Jurkat, Clone E6-1 (cell line): ENCODE data around the gene NT5M.
"Not testable (repeated sequence)": the region's sequence is repeated elsewhere in the genome, so short reads cannot be mapped to it uniquely, and the experiment has no call there.

Source experiments
- DNase-seq: peaks from one replicate; pipeline ENCODE4 v3.0.0-alpha.2; 2011; ENCODE audit warnings: low read depth, low spot score
- H3K4me3 ChIP-seq: 2 replicates; pipeline ENCODE4 v1.5.1; 2011; ENCODE audit warnings: mild to moderate bottlenecking, low read length, control low read depth, moderate library complexity

Gene NT5M

DNA sequence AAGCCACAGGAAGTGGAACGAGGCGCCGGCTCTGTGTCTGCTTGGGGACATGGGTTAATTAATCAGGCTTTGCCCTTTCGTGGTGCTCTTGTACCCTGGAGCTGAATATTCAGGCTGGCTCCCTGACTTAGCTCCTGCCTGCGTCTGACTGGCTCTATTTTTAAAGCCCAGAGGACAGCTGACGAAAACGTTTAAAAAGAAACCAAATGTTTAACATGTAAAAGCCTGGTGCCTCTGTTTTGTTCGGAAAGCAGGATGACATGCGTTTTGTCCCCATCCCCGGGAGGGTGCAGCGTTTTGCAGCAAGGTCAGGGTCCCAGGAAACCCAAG is 61.1 kb downstream of the NT5M start:
- H3K4me3 ChIP-seq, result no peak overlapping the region
- DNase-seq, result no peak

DNA sequence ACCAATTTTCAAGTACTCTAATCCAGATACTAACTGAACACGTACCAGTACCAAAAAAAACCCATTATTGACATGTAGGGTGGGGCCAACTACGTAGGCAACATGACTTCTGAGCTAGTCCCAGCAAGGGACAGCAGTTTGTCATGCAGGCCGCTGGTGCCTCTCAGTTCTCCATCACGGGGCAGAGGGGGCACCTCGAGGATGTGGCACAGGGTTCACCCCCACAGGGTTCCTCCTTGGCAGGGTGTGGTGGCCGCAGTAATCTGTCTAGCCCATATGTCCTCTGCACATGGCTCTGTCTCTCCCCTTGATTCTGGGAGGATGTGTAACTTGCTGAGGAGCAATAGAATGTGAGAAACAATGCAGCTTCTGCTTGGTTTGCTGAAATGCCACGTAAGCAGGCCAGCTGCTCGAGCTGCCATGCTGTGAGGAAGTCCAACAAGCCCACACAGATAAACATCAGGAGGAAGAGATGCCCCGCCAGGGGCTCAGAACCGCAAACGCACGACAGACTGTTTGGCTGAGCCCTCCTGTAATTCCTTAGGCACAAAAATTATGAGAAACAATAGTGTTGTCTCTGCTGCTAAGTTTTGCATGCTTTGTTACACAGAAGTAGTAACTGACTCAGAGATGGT is 62.4 kb downstream of the NT5M start:
- DNase-seq, result peak; percentile 28
- no peak overlapping the region for H3K4me3 ChIP-seq

DNA sequence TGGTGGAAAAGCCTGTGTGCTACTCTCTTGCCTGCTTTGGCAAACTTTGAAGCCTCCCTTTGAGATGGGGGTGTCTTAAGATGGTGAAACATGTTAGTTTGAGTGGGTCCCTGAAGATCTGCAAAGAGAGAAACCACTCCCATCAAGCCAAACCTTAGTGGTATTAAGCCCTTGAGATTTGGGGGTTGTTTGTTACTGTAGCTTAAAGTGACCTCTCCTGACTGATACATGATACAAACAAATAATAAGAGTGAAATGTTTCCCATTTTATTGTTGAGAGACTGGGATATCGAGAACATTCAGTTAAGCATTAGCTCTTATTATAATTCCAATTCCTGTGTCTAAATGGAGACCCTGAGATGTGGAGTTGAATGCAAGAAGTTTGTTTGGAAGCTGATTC is 63.1 kb downstream of the NT5M start:
- H3K4me3 ChIP-seq, result no peak overlapping the region
- DNase-seq, result no peak

DNA sequence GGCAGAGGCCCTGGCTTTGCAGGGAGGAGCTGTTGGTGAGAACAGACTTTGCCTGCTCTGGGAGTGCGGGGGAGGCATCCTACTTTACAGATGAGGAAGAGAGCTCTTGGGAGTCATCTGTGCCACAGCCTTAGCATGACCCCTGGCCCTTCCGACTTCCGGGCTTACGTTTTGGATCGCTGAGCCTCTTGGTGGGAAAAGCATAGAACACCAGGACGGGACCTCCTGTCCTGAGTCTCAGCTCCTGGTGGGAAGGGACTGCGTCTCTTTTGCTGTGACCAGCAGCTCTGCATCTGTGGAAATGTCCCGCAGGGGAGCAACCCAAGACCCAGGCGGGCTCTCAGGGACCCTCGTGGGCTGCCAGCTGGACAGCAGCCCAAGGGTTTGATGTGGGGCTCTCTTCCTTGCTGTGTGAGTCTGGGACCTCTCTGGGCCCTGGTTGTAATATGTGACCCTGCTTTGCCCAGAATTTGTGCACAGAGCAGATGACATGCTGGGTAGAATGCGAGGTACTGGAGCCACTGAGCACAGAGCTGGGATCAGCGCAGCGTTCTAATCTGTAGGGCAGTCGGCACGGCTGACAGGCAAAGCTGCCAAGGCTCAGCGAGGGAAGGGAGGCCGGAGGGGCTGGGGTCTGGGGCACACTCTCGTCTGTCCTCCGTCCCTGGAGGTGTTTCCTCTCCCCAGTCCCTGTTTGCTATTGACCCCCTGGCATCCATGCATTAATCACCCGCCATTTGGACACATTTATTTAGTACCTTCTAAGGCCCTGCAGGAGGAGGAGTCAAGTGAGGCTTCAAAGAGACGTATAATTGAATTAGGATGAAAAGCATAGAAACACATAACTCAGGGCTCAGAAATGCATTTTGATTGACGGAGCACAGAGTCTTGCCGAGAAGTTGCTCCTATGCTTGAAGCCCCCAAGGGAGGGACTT is 64.0 kb downstream of the NT5M start:
- no peak overlapping the region for H3K4me3 ChIP-seq
- no peak for DNase-seq

DNA sequence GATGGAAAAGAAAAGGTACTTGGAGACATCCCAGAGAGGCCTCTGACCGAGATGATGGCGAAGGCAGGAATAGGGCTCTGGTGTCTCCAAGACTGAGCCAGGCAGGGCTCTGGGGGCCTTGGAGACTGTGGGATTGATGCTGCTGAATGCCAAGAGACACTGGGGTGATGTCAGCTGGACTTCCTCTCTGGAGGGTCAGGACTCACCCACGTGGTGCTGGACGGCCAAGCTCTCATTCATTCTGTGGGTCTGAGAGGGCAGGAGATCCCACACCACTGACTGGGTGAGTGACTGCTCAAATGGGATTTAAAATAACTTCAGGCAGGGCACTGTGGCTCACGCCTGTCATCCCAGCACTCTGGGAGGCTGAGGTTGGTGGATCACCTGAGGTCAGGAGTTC is 64.8 kb downstream of the NT5M start:
- DNase-seq, result no peak

DNA sequence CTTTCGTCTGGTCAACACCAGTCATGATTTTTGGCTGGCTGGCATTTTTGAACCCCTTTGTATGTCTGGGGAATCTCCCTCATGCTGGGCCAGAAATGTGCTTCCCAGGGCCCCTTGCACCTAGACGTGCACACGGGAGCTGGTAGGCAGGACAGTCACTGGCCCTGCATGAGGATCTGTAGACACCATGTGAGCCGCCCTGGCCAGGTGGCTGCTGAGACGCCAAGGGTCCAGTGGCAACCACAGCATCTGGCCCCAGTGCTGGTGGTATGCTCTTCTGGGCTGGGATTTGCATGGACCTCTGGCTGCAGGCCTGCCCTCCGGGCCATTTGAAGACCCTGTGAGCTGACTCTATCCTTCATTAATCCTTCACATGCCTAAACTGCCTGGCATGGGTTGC is 67.5 kb downstream of the NT5M start:
- no peak for DNase-seq
- H3K4me3 ChIP-seq, result no peak overlapping the region

More for the DNA sequence above, 64.8 kb downstream of the NT5M start:
- H3K4me3 ChIP-seq, result no peak overlapping the region

DNA sequence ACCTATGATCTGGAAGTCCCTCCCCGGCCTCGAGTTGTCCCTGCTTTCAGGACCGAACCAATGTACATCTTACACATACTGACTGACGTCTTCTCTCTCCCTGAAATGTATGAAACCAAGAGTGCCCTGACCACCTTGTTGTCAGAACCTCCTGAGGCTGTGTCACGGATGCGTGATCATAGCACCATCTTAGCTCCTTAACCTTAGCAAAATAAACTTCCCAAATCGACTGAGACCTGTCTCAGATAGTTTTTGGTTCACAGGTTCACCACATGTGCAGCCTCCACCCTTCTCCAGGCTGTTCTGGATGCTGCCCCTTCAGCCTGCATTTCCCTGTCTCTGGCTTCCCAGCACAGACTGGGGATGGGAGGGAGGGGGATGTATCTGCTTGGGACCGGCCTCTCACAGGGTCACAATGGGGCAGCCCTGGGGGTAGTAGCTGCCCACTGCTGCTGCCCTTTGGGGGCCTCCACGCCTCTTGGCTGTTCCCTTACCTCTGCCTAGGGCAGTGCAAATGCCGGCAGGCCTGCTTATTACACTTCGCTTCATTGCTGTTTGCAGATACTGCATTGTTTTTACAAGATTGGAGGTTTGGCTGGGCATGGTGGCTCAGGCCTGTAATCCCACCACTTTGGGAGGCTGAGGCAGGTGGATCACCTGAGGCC is 69.8 kb downstream of the NT5M start:
- DNase-seq, result no peak

DNA sequence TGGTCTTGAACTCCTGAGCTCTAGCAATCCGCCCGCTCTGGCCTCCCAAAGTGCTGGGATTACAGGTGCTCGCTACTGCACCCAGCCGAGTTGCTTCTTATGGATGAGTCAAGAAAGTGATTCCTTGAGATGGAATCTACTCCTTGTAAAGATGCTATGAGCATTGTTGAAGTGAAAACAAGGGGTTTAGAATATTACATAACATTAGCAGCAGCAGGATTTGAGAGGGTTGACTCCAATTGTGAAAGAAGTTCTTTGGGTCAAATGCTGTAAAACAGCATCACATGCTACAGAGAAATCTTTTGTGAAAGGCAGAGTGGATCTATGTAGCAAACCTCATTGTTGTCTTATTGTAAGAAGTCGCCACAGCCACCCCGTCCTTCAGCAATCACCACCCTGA is 72.7 kb downstream of the NT5M start:
- no peak overlapping the region for H3K4me3 ChIP-seq
- DNase-seq, result no peak

More for the DNA sequence above, 69.8 kb downstream of the NT5M start:
- no peak overlapping the region for H3K4me3 ChIP-seq

DNA sequence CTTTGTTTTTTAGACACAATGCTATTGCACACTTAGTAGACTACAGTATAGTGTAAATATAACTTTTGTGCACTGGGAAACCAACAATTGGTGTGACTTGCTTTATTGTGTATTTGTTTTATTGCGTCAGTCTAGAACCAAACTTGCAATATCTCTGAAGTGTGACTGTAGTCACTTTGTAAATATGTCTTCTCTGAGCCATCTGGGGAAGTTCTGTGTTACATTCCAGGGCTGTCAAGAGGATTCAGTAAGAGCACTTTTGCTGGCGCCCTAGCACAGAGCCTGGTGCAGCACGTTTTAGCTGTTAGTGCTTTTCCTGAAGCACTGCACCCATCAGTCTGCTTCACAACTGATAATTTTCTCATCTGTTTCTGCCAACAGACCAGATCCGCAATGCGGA is 73.2 kb downstream of the NT5M start:
- no peak for DNase-seq
- no peak overlapping the region for H3K4me3 ChIP-seq

DNA sequence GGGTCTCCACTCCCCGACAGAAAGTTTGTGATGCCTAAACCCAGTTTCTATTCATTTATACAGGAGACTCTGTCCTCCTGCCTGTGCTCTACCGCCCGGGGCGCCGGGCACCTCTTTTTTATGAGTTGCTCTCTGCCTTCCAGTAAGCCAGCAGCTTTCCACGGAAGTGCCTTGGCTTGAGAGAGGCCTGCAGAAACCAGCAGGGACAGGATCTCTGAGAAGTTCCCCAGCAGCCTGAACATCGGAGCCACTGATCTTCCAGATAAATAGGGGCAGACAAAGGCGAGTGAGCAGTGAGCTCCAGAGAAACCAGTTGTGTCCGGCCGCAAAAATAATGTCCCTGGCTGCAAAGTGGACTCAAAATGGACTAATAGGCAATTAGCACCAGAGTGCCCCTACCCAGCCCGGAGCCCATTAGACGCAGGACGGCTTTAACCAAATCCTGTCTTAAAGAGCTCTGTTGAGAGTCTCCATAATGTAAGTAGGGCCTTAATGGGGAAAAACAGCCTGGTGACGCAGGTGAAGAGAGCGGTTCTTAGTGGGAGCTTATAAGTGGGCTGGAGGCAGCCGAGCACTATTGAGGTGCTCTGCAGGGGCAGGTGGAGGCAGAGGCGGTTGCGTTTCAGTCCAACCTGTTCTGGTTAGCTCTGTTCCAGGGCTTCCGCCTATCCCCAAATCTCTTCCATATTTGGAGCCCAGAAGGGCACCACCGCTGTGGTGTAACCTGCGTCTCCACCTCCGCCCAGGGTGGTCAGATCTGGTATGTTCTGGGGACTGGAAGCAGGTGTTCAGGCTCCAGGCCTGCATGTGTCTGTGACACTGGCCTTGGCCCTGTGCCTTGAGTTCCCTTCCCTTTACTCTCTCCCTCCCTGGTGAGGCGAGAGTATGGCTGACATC is 74.1 kb downstream of the NT5M start:
- no peak for DNase-seq
- H3K4me3 ChIP-seq, result no peak overlapping the region

DNA sequence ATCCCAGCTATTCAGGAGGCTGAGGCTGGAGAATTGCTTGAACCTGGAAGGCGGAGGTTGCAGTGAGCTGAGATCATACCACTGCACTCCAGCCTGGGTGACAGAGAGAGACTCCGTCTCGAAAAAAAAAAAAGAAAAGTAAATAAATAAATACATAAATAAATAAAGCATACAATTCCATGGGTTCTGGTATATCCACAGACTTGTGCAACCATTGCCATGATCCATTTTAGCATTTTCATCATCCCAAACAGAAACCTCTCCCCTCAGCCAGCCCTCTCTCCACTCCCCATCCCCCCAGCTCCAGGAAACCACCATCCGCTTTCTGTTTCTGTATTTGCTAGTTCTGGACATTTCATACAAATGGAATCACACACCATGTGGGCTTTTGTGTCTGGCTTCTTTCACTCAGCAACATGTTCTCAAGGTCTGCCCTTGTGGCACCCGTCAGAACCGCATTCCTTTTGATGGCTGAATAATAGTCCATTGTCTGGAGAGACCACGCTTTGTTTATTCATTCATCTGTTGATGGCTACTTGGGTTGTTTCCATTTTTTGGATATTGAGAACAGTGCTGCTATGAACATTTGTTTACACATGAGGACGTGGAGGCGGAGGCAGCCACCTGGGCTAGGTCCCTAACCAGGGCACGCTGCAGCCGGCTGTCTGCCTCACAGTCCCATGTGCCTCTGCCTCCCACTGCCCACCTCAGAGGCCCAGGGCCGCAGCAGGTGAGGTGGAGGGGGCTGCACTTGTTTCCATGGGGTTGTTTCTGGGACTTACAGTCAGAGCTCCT is 76.2 kb downstream of the NT5M start:
- DNase-seq, result no peak
- H3K4me3 ChIP-seq, result no peak overlapping the region

DNA sequence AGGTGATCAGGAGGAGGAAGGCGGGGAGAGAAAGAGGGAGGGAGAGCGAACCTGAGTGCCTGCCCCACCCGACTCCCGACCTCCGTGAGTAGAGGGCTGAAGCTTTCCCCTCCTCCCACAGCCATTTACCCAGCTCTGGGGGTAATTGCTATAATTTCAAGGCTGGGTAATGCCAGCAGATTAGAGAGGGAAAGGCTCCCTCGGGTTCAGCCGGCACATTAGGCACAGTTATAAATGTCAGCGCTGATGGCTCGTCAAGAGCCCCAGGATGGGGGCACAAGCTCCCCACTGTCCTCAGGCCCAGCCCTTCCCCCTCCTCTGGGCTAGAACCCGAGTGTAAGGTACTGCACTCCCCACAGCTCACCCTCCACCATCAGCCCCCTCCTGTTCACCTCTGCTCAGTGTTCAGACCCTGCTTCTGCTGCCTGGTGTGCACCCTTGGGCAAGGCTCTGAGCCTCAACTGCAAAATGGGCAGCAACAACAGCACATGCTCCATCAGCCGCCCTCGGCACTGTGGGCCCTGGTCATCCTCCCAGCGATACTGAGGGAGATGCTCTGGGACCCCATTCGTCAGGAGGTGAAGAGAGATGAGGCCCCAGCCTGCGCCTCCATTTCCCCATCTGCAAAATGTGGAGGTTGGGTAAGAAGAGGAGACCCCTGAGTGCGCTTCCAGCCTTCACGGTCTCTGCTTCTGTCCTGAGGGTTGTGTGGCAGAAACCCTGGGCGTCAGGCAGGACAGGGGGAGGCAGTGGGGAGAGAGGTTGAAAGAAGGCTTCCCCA is 77.2 kb downstream of the NT5M start:
- no peak overlapping the region for H3K4me3 ChIP-seq
- no peak for DNase-seq

DNA sequence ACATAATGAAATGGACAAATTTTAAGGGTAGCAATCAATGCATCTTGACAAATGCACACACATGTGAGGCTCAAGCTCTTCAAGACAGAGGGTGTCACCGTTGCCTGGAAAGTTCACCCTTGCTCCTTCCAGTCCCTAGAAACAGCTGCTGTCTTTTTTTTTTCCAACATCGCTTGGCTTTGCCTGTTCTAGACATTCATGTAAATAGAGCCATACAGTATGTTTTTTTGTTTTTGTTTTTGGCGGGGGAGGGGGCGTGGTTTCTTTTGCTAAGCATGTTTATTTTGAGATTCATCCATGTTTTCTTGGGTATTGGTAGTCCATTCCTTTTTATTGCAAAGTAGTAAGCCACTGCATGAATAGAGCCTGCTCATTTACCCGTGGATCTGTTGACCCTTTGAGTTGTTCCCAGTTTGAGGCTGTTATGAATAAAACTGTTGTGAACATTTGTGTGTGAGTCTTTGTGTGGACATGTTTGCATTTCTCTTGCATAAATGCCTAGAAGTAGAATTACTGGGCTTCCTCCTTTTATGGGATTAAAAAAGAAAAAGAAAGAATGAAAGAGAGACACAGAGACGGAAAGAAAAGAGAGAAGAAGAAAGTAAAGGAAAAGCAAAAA is 78.4 kb downstream of the NT5M start:
- DNase-seq, result no peak
- H3K4me3 ChIP-seq, result no peak overlapping the region

DNA sequence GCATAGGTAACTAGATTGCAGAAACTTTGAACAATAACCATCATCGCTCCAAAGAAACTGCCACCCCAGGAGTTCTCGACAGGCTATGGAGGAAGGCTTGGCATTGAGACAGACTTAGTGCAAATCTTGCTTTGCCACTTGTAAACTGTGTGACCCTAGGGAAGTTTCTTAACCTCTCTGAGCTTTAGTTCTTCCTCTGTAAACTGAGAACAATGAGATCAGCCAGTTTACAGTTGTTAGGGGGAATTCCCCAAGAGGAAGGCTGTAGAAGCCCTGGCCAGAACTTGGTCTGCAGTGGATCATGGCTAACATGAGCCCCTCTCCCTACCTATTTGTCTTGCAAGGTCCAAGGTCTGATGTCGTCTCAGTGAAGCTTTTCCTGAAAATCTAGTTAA is 78.9 kb downstream of the NT5M start:
- DNase-seq, result no peak
- no peak overlapping the region for H3K4me3 ChIP-seq

DNA sequence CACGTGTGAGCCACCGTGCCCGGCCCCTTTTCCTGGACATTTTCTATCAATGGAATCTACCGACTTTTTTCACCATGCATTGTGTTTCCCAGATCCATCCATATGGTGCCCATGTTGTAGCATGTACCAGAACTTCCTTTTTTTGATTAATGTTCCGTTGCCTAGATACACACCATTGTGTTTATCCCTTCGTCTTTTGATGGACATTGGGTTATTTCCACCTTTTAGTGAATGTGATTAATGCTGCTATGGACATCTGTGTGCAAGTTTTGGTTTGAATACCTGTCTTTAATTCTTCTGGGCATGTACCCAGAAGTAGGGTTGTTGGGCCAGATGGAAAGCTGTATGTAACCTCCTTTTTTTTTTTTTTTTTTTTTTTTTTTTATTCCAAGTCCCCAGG is 79.8 kb downstream of the NT5M start:
- DNase-seq, result no peak

DNA sequence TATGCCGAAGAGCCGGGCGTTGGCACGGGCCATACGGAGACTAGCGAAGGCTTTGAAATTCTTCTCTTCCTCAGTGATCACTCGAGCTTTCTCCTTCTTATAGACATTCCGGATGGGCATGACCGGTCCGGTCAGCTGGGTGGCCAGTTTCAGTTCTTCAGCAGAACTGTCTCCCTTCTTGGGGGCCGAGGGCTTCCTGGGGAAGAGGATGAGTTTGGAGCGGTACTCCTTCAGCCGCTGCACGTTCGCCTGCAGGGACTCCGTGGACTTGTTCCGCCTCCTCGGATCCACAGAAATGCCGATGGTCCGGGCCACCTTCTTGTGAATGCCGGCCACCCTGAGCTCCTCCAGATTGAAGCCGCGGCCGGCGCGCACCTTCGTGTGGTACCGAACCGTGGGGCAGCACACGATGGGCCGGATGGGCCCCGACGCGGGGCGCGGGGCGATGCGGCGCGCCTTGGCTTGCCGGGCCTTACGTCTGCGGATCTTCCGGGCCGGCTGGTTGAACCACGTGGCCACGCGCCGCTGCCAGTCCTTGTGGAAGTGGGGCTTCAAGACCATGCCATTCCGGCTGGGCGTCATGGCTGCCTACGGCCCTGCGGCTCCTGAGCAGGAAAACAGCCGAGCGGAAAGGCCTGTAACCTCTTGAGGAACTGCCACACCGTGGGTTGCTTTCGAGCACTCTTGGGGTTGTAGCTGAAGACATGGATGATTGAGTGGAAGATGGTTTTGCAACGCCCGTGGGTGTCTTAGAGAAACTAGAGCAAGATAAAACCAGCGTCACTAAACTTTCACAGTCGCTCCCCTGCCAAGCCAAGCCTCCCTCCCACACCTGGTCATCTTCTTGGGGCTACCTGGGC is 80.5 kb downstream of the NT5M start:
- DNase-seq, H3K4me3 ChIP-seq: not testable (repeated sequence)

More for the DNA sequence above, 79.8 kb downstream of the NT5M start:
- H3K4me3 ChIP-seq, result no peak overlapping the region

DNA sequence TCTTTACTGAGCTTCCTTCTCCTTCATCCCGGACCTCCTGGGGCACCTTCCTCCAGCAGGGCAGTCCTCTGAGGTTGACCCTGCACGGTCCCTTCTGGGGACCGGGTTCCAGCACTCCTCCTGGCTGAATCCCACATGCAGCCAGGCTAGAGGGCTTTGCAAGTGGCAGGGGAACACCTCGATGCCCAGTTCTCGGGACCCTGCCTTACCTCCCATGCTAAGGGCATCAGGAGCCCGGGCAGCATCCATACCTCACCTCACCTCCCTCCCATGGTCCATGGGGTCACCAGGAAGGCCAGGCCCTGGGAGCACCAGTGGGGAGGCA is 81.1 kb downstream of the NT5M start:
- no peak for DNase-seq
- H3K4me3 ChIP-seq, result no peak overlapping the region
